Activated CD4-positive, alpha-beta T cell treated with anti-CD3 and anti-CD28 coated beads, Interleukin-2, Interleukin-4, amounts not matched to agents 100 ng/mL and 50 ng/mL, durations not matched to agents 16 hours and 8 hours (primary cell): ENCODE measurements around the gene NFATC2IP.
A peak's percentile ranks its signal among the peaks of the same experiment; 100 is the strongest.
"Not testable (repeated sequence)": the region's sequence is repeated elsewhere in the genome, so short reads cannot be mapped to it uniquely, and the experiment has no call there.

Experiments
- DNase-seq: peaks from one replicate; pipeline ENCODE4 v3.0.0-alpha.2; 2020; ENCODE audit warnings: low spot score

The NFATC2IP gene

DNA sequence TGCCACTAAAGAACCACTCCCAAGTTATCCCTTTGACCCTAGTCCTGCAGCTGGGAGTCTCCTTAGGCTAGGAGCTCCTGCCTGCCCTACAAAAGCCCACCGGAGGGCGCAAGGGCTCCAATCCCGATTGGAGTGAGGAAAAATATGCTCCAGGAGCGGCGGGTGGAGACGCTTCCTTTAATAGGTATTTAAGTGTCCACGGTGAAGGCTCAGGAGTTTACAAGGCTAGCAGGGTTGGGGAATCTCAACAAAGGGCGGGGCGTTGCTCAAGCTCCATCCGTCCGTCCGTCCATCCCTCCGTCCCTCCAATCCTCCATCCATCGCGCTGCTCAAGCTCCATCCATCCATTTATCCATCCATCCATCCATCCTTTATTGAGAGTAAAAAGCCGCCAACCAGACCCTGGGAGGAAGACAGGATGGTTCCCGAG lies 23.3 kb downstream of the NFATC2IP start:
- DNase-seq = no peak

DNA sequence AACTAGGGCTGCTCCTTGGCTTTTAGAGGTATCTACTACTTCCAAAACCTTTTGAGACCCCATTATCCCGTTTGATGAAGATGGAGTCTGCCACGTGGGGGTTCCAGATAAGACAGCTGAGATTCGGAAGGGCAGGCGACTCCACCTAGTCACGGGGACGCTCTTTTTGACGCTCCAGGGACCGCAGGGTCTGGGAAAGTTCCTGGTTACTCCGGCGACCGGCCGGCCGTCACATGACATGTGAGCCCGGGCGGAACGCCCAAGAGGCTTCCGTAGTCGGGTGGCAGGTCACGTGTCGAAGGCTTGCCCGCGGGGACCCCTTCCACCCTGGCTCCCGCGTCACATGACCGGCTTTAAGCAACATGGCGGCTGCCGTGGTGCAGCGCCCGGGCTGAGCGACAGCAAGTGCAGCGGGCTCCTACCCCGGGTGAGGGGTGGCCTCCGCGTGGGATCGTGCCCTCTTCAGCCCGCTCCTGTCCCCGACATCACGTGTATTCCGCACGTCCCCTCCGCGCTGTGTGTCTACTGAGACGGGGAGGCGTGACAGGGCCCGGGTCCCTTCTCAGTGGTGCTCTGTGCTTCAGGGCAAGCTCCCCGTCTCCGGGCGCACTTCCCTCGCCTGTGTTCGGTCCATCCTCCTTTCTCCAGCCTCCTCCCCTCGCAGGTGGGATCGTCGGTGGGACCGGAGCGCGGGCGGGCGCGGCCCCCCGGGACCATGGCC lies 23.9 kb downstream of the NFATC2IP start, which contains the start of gene SPNS1:
TSS of gene SPNS1 (plus strand) at position 342 of the 721 bp plus-strand sequence. CDS start at position 716, 374 bp downstream.
- peak; percentile 98 for DNase-seq

DNA sequence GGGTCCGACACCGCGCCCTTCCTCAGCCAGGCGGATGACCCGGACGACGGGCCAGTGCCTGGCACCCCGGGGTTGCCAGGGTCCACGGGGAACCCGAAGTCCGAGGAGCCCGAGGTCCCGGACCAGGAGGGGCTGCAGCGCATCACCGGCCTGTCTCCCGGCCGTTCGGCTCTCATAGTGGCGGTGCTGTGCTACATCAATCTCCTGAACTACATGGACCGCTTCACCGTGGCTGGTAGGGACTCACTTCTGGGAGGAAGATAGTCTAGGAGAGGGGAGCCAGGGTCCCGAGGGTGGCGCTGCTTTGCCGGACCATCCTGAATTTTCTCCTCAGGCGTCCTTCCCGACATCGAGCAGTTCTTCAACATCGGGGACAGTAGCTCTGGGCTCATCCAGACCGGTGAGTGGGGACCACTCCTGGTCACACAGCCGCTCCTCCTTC lies 24.4 kb downstream of the NFATC2IP start:
- DNase-seq = no peak

DNA sequence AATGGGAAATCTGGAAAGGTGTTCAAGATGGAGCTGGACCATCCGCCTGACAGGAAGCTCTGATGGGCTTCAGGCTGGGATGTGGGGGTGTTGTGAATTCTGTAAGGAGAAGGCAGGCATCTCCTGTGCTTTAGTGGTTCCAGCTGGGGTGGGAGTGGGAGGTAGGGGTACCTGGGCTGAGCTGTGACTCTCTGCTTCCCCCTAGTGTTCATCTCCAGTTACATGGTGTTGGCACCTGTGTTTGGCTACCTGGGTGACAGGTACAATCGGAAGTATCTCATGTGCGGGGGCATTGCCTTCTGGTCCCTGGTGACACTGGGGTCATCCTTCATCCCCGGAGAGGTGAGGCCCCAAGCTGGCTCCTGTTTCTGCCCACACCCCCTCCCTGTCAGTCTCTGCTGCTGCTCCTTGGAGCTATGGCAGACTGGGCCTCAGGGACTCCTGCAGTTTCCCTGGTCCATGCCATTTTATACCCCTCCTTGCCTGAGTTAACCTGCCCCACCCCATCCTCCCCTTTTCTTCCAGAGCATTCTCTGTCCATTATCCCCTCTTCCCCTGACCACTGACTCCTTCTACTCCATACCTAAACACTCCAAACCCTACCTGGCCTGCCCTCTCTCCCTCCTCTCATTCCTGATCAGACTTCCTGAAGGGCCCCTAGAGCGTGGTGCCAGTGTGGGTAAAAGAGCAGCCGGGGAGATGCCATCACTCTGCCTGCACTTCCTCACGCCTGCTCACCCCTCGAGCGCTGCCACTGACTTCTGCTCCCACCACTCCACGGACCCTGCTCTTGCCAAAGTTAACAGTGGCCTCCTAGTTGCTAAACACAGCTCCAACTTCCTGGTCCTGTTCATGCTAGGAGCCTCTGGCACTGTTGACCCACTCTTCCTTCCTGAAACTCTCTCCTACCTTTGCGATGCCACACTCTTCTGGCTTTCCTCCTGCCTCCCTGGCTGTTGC lies 27.2 kb downstream of the NFATC2IP start:
- no peak for DNase-seq

DNA sequence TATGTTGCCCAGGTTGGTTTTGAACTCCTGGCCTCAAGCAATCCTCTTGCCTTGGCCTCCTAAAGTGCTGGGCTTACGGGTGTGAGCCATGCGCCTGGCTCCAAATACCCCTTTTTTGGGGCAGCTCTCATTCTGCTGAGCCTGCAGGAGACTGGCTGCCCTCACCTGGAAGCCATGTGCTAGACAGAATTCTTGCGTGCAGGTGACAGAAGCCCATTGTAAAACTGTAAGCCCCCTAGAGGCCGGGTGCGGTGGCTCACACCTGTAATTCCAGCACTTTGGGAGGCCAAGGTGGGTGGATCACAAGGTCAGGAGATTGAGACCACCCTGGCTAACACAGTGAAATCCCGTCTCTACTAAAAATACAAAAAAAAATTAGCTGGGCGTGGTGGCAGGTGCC lies 29.6 kb downstream of the NFATC2IP start:
- not testable (repeated sequence) for DNase-seq

DNA sequence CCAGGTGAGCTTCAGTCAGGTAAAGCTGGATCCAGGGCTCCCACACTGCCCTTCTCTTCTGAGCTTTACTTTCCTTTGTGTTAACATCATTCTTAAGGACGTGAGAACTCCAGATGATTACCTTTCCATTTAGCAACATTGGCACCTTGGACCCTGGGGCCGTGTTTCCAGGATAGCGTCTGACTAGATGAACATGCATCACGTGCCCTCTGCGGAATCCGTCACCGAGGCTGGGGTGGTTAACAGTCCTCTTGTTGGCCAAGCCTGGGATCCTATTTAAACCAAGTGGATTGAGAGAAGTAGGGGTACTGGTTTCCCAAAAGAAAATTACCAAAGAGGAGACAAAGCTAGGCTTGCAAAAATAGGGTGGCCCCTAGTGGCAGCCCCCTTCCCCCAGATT lies 30.2 kb downstream of the NFATC2IP start:
- DNase-seq = no peak

DNA sequence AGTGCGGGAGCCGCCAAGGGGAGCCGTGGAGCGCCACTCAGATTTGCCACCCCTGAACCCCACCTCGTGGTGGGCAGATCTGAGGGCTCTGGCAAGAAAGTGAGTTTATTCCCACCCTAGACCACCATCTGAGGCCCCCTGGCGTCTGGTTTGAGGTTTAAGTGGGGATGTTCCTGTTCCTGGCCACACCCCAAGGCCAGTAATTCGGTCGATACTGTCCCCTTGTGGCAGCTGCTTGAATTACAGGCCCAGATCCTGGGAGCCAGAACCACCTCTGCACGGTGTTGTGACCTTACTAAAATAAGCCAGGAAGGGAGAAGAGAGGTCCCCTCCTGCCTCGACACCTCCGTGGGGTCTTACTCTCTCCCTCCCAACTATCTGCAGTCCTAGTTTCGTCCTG lies 30.8 kb downstream of the NFATC2IP start:
- peak; percentile 58 for DNase-seq

DNA sequence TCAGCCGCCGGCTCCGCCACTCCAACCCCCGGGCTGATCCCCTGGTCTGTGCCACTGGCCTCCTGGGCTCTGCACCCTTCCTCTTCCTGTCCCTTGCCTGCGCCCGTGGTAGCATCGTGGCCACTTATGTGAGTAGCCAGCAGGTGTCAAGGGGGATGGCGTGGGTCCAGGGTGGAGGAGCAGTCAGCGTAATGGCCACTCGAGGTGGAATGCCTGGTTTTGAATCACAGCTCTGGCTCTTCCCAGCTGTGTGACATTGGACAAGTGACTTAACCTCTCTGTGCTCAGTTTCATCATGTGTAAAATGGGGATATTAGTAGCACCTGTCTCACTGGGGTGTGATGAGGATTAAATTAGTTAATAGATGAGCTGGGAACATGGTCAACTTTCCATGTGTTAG lies 31.7 kb downstream of the NFATC2IP start:
- DNase-seq = no peak

DNA sequence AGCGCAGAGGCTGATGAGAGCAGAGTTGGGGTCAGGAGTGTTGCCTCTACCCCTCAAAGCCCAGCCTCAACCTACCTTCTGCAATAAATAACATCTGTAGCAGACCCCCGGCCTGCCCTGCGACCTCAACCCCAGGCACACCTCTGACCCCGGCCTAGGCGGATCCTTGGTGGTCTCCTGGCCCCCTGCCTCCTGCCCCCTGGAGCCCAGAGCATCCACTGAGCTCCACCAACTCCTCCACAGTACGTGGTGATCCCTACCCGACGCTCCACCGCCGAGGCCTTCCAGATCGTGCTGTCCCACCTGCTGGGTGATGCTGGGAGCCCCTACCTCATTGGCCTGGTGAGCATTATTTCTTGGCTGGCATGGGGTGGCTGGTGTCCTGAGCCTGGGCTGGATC lies 32.2 kb downstream of the NFATC2IP start:
- no peak for DNase-seq

DNA sequence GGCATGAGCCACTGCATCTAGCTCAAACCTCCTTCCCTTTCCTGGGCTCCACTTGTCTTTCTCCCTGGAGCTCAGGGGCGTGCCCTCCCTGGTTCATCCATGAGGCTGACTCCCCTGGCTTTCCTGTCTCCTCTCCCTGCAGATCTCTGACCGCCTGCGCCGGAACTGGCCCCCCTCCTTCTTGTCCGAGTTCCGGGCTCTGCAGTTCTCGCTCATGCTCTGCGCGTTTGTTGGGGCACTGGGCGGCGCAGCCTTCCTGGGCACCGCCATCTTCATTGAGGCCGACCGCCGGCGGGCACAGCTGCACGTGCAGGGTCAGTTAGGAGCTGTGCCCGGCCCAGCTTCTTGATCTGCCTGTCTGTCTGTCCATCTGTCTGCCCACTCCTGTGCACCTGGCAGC lies 32.9 kb downstream of the NFATC2IP start:
- no peak for DNase-seq

DNA sequence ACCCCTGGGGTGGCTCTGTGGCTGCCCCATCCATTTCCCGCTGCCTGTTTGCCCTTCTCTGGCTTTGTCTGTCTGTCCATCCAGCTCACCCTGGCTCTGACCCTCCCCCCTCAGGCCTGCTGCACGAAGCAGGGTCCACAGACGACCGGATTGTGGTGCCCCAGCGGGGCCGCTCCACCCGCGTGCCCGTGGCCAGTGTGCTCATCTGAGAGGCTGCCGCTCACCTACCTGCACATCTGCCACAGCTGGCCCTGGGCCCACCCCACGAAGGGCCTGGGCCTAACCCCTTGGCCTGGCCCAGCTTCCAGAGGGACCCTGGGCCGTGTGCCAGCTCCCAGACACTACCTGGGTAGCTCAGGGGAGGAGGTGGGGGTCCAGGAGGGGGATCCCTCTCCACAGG lies 33.4 kb downstream of the NFATC2IP start:
- no peak for DNase-seq

DNA sequence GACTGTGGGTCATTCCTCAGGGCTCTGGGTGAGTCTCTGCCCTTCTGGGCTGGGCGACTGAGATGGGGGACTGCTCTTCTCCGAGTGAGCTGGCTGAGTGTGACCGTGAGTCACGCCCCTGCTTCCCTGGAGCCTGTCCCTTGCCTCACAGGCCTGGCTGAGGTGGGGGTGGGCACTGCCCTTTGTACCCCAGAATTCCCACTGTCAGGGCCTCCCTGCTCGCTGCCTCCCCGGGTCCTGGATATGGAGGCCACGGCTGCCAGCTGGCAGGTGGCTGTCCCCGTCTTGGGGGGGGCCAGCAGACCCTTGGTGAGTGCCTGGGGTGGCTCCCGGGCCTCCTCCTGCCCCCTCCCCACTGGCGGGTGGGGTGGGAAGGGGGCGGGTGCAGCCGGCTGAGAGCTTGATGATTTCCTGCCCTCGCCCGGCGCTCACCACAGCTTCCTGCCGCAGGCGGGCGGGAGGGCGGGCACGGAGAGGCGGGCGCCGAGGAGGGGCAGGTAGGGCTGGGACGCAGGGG lies 33.9 kb downstream of the NFATC2IP start, which contains the start of gene LAT:
TSS of gene LAT (plus strand) at position 434 of the 517 bp plus-strand sequence. CDS start 366 bp downstream, outside the sequence.
- peak; percentile 79 for DNase-seq

DNA sequence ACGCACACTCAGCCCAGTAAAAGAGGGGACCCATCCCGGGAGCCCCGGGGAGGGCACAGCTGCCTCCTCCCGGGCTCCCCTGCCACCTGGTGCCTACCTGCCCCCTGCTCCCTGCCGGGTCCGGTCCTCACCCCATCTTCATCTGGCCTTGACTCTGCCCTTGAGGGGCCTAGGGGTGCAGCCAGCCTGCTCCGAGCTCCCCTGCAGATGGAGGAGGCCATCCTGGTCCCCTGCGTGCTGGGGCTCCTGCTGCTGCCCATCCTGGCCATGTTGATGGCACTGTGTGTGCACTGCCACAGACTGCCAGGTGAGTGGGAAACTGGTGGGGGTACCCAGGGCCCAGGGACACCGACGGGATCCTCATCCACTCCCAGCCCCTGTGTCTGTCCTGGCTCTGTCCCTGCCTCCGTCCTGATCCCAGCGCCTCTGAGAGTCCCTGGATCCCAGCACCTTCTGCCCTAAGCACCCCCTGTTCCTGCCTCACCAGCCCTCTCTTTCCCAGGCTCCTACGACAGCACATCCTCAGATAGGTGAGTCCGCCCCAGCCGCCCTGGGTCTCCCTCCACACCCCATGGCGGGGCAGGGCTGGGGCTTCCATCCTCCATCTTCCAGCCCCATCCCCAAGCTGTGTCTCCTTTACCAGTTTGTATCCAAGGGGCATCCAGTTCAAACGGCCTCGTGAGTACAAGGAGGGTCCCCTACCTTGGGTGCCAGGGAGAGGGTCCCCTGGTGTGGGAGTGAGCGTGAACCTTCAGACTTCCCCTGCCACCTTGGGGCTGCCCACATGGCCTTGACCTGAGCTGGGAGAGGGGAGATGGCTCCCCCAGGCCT lies 34.7 kb downstream of the NFATC2IP start:
- no peak for DNase-seq

DNA sequence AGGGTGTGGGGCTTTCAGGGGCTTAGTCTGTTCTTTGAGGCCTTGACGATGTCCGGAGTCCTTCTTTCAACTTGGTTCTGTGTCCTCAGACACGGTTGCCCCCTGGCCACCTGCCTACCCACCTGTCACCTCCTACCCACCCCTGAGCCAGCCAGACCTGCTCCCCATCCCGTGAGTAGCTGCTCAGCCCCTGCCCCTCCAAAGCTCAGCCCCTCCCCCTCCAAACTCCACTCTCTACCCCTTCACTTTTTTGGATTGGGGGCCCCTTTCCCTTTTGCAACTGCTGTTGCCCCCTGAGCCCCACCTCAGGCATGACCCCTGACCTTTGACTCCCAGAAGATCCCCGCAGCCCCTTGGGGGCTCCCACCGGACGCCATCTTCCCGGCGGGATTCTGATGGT lies 35.3 kb downstream of the NFATC2IP start:
- no peak for DNase-seq

DNA sequence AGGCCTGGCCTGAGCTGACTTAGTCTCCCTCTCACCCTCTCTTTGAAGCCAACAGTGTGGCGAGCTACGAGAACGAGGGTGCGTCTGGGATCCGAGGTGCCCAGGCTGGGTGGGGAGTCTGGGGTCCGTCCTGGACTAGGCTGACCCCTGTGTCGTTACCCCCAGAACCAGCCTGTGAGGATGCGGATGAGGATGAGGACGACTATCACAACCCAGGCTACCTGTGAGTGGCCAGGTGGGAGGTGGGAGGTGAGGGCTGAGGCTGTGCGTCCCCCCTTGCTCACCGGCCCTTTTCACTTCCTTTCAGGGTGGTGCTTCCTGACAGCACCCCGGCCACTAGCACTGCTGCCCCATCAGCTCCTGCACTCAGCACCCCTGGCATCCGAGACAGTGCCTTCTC lies 35.8 kb downstream of the NFATC2IP start:
- DNase-seq = no peak

DNA sequence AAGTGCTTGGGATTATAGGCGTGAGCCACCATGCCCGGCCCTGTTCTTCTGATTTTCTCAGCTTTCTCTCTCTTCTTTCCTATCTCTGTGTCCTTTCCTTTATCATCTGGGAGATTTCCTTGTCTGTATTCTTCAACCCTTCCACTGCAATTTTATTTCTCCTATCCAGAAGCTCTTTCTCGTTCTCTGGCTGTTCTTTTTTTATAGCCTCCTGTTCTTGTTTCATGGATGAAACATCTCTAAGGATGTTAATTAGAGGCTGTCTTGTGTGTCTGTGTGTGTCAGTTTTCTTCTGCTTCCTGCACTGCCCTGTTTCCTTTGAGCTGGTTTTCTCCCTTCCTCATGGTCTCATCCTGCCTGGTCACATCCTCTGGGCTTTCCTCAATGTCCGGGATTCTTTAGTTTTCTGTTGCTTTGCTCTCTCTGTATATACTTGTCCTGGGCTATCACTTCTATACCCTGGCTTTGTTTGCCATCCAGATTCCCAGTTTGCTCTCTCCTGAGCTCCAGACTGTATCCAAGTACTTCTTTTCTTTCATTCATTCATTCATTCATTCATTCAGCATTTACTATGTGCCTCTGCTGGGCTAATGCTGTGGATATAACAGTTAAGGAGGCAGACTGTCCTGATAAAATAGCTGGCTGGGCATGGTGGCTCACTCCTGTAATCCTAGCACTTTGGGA lies 36.6 kb downstream of the NFATC2IP start:
- no peak for DNase-seq

DNA sequence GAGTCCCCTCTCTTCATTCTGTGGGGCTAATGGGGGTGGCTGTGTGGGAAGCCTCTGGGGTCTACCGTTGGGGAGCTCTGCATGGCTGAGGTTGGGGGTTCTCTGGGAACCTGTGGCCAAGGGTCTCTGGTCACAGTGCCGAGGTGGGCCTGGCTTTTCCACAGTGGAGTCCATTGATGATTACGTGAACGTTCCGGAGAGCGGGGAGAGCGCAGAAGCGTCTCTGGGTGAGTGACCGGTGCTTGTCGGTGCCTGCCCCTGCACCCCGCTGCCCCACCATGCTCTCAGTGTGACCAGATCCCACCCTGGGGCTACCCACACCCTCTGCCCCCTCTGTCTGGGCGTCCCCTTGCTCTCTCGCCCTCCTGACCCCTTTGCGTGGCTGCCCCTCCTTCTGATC lies 38.6 kb downstream of the NFATC2IP start:
- DNase-seq = no peak

DNA sequence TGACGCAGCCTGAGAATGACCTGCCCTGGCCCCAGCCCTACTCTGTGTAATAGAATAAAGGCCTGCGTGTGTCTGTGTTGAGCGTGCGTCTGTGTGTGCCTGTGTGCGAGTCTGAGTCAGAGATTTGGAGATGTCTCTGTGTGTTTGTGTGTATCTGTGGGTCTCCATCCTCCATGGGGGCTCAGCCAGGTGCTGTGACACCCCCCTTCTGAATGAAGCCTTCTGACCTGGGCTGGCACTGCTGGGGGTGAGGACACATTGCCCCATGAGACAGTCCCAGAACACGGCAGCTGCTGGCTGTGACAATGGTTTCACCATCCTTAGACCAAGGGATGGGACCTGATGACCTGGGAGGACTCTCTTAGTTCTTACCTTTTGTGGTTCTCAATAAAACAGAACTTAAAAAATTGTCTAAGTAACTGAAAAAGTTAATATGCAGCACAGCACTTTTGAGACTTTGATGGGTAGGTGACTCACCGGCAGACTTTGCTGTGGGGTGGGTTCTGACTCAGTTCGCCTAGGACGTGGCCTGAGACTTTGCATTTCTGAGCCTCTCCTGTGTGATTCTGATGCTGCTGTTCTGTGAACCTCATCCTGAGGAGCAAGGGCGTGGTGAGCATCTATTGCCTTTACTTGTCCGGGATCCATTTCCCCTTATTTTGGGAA lies 39.8 kb downstream of the NFATC2IP start:
- peak; percentile 88 for DNase-seq

DNA sequence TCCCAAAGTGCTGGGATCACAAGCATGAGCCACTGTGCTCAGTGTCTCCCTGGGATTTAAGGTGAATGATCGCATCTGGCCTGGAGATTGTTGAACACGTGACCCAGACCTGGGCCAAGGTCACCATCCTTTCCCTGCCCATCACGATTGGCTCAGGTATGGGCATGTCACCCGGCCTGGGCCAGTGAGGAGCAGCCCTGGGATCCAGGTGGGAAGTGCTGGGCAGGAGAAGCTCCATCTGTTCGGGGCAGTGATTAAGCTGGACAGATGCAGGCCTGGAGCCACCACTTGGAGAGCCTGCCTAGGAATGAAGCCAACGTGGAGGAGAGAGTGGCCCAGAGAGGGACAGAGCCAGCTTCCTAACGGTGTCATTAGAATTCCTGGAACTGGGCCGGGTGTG lies 41.0 kb downstream of the NFATC2IP start:
- DNase-seq = no peak

DNA sequence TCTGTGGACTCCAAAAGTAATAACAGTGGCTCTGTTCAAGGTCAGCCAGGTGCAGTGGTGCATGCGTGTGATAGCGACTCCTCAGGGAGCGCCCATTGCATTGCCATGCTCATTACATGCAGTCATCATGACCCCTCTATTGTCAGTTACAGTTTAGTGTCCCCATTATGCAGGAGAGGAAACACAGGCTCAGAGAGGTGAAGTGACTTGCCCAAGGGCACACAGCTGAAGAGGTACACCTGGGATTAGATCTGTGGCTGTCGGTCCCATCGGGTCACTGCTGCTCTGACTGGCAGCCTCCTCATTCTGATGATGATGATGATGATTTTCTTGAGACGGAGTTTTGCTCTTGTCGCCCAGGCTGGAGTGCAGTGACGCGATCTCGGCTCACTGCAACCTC lies 41.8 kb downstream of the NFATC2IP start:
- DNase-seq = no peak

DNA sequence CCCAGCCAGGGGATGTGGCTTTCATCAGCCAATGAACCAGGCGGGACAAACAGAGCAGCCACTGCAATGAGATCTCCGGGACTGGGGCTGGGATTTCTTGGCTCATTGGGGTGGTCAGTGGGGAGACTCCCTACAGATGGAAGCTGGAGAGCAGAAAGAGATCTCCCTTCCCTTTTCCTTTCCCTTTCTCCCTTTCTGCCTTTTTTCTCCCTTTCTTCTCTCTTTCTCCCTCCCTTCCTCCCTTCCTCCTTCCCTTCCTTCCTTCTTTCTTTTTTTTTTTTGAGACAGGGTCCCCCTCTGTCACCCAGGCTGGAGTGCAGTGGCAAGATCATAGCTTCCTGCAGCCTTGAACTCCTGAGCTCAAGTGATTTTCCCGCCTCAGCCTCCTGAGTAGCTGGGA lies 48.1 kb downstream of the NFATC2IP start:
- no peak for DNase-seq
